ENCODE data around the gene DNAJC1.

- TF ChIP-seq CTCF (IDR thresholded peaks at IDR 0.05; ENCODE audit: insufficient read depth, low read depth, low read length) (no peak), EZH2 (IDR thresholded peaks at IDR 0.05; ENCODE audit: insufficient read depth, low read length) (no peak)
These were observed 244.3 kb downstream of the DNAJC1 start for GRCh38 chr10:21759232-21759631.

Measured in astrocyte (in vitro differentiated cells and primary cell).